Measurements from ENCODE around the gene LRRC4C. TPM values are rescaled to one million over a fixed set of nuclear protein-coding genes. Genes with fewer than 3 reads are reported as not detected.

LRRC4C gene
- total and polyA plus RNA-seq, 4 donors = 0.10 to 0.93 (median 0.30) TPM

DNA sequence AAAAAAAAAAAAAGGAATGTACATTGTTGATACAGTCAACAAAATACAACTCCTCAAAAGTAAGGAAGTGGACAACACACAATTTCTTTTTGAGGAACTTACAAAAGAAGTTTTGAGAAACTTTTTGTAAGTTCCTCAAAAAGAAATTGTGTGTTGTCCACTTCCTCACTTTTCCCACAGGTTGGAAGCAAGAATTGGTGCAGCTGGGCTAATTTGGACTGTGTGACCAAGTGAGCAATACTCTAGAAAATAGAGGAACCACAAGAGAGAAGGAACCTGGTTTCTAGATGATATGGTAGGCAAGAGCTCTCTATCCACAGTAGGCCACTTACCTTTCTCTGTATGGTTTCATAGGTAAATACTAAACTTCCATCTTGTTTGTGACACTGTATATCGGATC, 1053.8 kb downstream of the LRRC4C start:
- Histone ChIP-seq H3K36me3 (ENCODE audit: control insufficient read depth in 4 of 4, insufficient read depth in 3 of 4, low read depth in 1 of 4, low read length in 3 of 4) (no peaks in the 10 kb centered on the region), H3K9ac (ENCODE audit: low read depth in 1 of 2, low read length in 2 of 2) (no peak overlapping the region), H3K27me3 (ENCODE audit: control insufficient read depth in 4 of 4, insufficient read depth in 4 of 4, low read length in 3 of 4) (no peaks in the 10 kb centered on the region), H3K27ac (ENCODE audit: low read depth in 1 of 2, low read length in 2 of 2) (no peak overlapping the region), H3K4me3 (ENCODE audit: low read depth in 1 of 3, low read length in 3 of 3) (no peak overlapping the region), H3K9me3 (ENCODE audit: control insufficient read depth in 4 of 4, low read length in 3 of 4) (no peaks in the 10 kb centered on the region), H3K4me1 (ENCODE audit: control insufficient read depth in 4 of 4, insufficient read depth in 4 of 4, low read length in 3 of 4) (peaks cover 0 to 11% (median 2%) of the 10 kb centered on the region in 4 donors)
- 96% methylated on average over 1 of the region's 1 CpG for WGBS
- TF ChIP-seq GABPA (IDR thresholded peaks at IDR 0.05 in 1 of 2, conservative IDR thresholded peaks at IDR 0.05 in 1 of 2) = no peak
- no peak for TF ChIP-seq REST (IDR thresholded peaks at IDR 0.05)
- TF ChIP-seq FOXA2 (IDR thresholded peaks at IDR 0.05) = no peak
- no peak for TF ChIP-seq RXRA (IDR thresholded peaks at IDR 0.05)
- TF ChIP-seq, protein P1, sequence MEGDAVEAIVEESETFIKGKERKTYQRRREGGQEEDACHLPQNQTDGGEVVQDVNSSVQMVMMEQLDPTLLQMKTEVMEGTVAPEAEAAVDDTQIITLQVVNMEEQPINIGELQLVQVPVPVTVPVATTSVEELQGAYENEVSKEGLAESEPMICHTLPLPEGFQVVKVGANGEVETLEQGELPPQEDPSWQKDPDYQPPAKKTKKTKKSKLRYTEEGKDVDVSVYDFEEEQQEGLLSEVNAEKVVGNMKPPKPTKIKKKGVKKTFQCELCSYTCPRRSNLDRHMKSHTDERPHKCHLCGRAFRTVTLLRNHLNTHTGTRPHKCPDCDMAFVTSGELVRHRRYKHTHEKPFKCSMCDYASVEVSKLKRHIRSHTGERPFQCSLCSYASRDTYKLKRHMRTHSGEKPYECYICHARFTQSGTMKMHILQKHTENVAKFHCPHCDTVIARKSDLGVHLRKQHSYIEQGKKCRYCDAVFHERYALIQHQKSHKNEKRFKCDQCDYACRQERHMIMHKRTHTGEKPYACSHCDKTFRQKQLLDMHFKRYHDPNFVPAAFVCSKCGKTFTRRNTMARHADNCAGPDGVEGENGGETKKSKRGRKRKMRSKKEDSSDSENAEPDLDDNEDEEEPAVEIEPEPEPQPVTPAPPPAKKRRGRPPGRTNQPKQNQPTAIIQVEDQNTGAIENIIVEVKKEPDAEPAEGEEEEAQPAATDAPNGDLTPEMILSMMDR (IDR thresholded peaks at IDR 0.05; ENCODE audit: low read depth, low read length, missing input control) = no peak
- no peak for TF ChIP-seq NR2F2 (IDR thresholded peaks at IDR 0.05)
- TF ChIP-seq RAD21 (IDR thresholded peaks at IDR 0.05) = no peak
- no peak for TF ChIP-seq JUND (IDR thresholded peaks at IDR 0.05)
- no peak for TF ChIP-seq ZBTB33 (IDR thresholded peaks at IDR 0.05)
- no peak for DNase-seq (ENCODE audit: low spot score)

GRCh38 chr11:40403321-40403720, 1056.1 kb downstream of the LRRC4C start:
- Histone ChIP-seq H3K27ac (ENCODE audit: low read depth in 1 of 2, low read length in 2 of 2) (no peak overlapping the region), H3K4me1 (ENCODE audit: control insufficient read depth in 4 of 4, insufficient read depth in 4 of 4, low read length in 3 of 4) (peaks cover 0 to 11% (median 2%) of the 10 kb centered on the region in 4 donors), H3K9ac (ENCODE audit: low read depth in 1 of 2, low read length in 2 of 2) (no peak overlapping the region), H3K9me3 (ENCODE audit: control insufficient read depth in 4 of 4, low read length in 3 of 4) (no peaks in the 10 kb centered on the region), H3K27me3 (ENCODE audit: control insufficient read depth in 4 of 4, insufficient read depth in 4 of 4, low read length in 3 of 4) (no peaks in the 10 kb centered on the region), H3K36me3 (ENCODE audit: control insufficient read depth in 4 of 4, insufficient read depth in 3 of 4, low read depth in 1 of 4, low read length in 3 of 4) (no peaks in the 10 kb centered on the region), H3K4me3 (ENCODE audit: low read depth in 1 of 3, low read length in 3 of 3) (no peak overlapping the region)
- TF ChIP-seq, protein P1 (IDR thresholded peaks at IDR 0.05; ENCODE audit: low read depth, low read length, missing input control) = no peak
- no peak for TF ChIP-seq RAD21 (IDR thresholded peaks at IDR 0.05)
- TF ChIP-seq REST (IDR thresholded peaks at IDR 0.05) = no peak
- TF ChIP-seq RXRA (IDR thresholded peaks at IDR 0.05) = no peak
- TF ChIP-seq, protein P2, sequence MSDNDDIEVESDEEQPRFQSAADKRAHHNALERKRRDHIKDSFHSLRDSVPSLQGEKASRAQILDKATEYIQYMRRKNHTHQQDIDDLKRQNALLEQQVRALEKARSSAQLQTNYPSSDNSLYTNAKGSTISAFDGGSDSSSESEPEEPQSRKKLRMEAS (IDR thresholded peaks at IDR 0.05) = no peak
- no peak for TF ChIP-seq HNF4A (conservative IDR thresholded peaks at IDR 0.05)
- TF ChIP-seq FOXA2 (IDR thresholded peaks at IDR 0.05) = no peak
- TF ChIP-seq EGR1 (IDR thresholded peaks at IDR 0.05; ENCODE audit: low read depth in 2 of 2) = no peak
- no peak for DNase-seq (ENCODE audit: low spot score)
- WGBS = 81% methylated on average over 1 of the region's 1 CpG

Measured in liver (tissue), 9 donors.